ENCODE measurements around the gene TK1.
"Not testable (repeated sequence)": the region's sequence is repeated elsewhere in the genome, so short reads cannot be mapped to it uniquely, and the experiment has no call there.

Gene TK1, protein sequence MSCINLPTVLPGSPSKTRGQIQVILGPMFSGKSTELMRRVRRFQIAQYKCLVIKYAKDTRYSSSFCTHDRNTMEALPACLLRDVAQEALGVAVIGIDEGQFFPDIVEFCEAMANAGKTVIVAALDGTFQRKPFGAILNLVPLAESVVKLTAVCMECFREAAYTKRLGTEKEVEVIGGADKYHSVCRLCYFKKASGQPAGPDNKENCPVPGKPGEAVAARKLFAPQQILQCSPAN

DNA sequence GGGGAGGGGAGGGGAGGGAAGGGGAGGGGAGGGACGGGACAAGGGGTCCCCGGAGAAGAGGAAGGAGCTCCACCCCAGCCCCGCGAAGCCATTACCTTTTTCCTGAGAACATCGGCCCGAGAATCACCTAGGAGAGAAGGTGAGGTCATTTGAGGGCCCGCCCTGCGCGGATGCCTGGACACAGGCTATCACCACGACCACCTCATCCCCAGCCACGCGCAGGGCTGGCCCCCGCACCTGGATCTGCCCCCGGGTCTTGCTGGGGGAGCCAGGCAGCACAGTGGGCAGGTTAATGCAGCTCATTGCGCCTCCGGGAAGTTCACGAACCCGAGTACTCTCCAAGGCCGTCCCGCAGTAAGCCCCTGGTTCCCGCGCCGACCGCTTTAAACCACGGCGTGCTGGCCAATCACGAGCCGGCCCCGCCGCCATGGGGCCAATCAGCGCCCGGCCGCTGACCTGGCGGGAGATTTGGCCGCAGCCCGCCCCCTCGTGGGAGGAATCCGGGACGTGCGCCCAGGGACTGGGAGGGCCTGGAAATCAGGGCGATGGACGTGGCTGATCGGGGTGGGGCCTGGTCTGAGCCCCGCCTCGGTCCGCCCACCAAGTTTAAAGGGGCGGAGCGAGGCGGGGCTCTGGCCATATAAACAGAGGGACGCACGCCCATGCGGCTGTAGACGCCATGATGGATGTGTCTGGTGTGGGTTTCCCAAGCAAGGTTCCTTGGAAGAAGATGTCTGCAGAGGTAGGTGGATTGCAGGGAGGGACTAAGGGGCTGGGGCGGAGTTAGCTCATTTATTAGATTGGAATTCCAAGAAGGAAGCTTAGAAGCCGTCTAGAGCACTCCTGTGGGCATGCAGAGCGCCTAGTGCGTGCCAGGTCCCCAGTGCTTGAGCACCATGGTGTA, at the start of gene TK1, which contains the start of gene AFMID:
TSS of gene TK1 (minus strand) at position 361 of the 904 bp plus-strand sequence. CDS start at position 303, 58 bp downstream.
TSS of gene AFMID (plus strand) at position 671 of the 904 bp plus-strand sequence. CDS start at position 680, 9 bp downstream.
- DNase-seq, result peak; percentile 99

DNA sequence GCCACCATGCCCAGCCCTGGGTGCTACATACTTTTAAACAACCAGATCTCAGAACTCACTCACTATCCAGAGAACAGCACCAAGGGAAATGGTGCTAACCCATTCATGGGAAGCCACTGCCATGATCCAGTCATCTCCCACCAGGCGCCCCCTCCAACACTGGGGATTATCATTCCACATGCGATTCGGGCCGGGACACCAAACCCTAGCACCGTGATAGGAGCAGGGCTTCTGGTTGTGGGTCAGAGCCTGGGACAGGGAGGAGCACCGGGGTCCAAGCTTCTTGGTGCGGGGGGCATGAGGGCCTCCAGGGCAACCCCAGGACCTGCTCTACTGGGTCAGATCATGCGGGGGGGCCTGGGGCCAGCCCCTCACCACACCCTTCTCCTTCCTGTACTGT, 49.0 kb upstream of the TK1 start:
- no peak for DNase-seq

DNA sequence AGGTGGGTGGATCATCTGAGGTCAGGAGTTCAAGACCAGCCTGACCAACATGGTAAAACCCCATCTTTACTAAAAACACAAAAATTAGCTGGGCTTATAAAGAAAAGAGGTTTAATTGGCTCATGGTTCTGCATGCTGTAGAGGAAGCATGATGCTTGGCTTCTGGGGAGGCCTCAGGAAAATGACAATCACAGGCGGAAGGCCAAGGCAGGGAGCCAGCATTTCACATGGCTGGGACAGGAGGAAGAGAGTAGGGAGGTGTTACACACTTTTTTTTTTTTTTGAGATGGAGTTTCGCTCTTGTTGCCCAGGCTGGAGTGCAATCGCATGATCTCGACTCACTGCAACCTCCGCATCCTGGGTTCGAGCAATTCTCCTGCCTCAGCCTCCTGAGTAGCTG, 48.2 kb upstream of the TK1 start:
- DNase-seq, result not testable (repeated sequence)

DNA sequence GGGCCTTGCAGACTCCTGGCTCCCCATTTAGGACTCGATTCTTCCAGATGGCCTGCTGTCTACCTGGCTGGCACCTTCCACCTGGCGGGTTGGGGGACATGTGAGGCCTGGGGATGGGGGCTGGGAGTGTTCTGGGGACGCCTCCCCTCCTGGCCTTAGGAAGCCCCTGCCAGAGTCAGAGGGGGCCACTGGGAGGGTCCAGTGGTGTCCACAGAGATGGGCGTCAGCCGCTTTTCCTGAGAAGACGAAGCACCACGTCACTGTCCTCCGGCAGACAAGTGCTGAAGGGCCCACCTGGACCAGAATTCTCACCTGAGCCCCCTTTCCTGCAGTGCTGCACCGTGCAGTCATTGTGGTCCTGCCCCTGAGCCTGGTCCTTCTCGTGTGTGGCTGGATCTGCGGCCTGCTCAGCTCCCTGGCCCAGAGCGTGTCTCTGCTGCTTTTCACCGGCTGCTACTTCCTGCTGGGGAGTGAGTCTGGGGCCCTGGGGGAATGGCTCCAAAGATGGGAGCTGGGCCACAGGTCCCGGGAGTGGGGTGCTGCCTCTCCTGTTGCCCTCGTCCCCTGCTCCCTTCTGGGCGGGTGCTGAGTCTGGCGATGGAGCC, 47.5 kb upstream of the TK1 start:
- no peak for DNase-seq

DNA sequence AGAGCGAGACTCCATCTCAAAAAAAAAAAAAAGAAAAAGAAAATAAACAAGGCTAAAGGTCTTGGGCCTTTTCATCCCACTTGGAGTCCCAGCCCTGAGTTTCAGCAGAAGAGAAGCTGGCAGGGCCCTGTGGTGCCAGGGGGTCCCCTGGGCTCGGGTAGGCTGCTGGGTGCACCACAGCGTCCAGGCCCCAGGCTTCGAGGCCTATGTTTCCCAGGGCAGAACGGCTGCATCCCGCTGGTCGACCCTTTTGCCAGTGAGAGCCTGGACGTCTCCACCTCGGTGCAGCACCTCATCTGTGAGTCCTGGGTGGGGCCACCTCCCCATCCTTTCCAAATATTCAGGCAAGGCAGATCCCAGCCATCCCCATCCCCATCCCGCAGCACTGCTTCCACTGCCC, 46.8 kb upstream of the TK1 start:
- DNase-seq, result no peak

DNA sequence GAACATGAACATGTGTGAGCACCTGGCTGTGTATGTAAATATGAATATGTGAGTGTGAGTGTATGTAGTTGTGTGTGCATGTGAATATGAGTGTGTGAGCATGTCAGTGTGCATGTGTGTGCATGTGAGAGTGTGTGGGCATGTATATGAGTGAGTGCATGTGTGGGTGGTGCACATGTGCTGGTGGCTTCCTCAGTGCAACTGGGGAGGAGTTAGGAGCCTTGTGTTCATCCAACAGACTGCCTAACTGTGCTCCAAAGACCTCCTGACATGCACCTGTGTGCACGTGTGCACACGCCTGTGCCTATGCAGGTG, 46.0 kb upstream of the TK1 start:
- no peak for DNase-seq

DNA sequence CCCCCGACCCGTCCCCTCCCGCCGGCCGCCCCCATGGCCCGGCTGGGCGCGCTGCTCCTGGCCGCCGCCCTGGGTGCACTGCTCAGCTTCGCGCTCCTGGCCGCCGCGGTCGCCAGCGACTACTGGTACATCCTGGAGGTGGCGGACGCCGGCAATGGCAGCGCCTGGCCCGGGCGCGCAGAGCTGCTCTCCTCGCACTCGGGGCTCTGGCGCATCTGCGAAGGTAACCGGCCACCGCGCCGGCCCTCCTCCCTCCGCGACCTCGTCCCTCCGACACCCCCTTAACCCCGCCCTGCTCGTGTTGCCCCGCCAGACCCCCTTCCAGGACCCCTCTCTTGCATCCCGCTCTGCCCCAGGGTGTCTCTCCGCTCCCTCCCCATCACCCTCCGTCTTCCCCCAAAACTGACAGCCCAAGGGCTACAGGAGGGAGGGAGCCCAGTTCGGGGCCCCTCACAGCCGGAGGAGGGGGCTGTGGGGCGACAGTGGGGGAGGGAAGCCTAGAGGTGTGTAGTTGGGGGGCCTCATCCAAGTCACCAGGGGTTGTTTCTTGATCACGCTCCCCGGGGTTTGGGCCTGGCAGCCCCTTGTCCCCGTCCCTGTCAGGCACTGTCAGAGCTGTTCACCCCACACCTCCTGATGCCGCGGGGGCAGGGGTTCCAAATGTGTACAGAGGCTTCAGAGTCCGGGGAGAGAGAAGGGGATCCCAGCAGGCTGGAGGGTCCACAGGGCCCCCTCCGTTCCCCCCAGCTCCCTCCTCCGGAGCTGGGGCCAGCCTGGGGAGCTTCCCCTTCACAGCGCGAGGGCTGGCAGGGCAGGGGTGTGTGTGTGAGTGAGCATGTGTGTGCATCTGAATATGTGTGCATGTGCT, 45.4 kb upstream of the TK1 start:
- DNase-seq, result peak in 1 of 2 experiments; percentile 44

DNA sequence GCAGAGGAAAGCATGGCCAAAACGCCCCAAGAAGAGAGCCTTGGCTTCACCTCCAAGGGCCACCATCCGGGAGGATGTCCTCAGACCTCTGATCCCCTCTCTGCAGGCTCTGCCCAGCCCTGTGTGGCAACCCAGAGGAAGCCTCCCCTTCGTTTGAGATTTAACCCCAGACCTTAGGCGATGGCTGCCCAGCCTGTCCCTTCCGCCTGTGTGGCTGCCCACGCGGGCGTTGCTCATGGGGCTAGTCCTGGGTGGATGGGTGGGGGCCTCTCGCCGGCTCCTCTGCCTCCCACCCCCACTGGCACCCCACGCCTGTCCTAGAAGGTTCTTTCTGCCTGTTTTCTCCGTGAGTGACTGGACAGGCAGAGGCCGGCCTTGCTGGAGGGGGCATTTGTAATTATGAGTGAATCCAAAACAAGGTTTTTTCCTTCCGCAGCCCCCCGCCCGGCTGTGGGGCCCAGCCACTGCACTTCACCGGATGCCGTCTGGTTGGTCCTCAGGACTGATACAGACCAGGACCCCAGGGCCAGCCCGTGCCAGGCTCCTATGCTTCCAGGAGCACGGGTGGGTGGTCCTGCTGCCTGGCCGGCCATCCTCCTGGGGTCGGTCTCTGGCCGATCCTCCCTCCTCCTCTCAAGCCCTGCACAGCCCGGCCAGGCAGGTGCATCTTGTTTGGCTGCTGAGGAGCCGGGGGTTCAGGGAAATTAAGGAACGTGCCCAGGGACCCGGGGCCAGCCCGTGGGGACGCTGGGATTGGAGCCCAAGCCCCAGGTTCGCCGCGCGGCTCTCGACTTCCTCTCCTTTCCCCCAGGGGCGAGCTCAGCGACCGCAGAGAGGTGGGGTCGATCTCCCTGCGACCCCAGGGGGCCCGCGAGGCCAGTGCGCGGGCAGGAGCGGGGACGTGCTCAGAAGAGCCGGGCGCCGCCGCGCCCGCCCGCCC, 44.4 kb upstream of the TK1 start, which contains the start of gene TMEM235:
TSS of gene TMEM235 (plus strand) at position 636 of the 940 bp plus-strand sequence. CDS start 393 bp downstream, outside the sequence.
- no peak for DNase-seq

DNA sequence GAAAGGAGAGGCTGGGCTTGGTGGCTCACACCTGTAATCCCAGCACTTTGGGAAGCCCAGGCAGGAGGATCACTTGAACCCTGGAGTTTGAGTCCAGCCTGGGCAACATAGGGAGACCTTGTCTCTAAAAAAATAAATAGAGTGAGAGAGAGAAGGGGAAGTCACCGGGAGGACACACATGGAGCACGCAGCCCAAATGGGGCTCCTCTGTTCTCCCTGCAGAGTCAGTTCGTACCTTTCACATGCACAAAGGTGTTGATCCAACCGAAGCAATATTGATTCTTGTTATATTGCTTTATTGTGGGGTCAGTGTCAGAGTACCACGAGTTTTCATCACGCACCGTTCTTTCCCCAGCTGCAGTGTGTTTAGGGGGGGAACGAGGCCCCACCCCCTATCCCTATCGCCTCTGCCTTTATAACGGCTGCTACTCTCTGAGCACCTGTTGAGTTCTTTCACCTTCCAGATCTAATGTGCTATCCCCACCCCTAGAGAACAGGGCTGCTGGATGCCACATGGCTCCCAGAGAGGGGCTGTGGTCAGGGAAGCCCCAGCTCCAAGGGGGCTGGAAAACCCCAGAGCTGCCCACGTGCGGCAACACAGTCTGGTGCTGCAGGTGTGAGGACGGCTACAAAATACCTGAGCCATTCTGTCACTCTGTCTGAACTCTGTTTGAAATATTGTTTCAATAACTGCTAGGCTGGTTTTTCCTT, 43.6 kb upstream of the TK1 start:
- no peak for DNase-seq

DNA sequence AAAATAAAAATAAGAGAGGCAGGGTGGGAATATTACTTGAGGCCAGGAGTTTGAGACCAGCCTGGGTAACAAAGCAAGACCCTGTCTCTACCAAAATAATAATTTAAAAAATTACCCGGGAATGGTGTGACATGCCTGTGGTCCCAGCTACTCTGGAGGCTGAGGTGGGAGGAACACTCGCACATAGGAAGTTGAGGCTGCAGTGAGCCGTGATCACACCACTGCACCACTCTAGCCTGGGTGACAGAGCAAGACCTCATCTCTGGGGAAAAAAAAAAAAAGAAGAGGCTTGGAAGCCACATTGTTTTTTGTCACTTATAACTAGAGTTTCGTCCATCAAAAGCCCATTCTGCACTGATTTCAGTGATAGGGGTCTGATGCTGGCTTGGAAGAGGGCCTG, 41.3 kb upstream of the TK1 start:
- no peak for DNase-seq

DNA sequence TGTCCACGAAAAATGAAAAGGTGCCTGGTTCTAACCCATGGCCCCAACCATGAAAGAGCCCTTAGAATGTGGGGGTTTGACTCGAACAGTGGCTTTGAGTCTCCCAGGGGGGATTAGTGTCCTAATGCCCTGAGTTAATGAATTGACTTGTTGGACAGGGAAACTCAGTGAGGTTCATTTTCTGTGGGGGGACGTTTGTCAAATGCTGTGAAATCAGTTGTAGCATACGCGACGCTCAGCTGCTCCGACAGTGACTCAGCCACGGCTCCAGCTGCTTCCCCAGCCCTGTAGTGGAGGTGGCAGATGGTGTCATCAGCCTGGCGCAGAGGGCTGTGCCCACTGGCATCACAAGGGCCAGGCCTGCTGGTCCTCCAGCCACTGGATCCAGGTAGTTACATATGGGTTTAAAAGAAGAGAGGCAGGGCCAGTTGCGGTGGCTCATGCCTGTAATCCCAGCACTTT, 40.6 kb upstream of the TK1 start:
- DNase-seq, result no peak

DNA sequence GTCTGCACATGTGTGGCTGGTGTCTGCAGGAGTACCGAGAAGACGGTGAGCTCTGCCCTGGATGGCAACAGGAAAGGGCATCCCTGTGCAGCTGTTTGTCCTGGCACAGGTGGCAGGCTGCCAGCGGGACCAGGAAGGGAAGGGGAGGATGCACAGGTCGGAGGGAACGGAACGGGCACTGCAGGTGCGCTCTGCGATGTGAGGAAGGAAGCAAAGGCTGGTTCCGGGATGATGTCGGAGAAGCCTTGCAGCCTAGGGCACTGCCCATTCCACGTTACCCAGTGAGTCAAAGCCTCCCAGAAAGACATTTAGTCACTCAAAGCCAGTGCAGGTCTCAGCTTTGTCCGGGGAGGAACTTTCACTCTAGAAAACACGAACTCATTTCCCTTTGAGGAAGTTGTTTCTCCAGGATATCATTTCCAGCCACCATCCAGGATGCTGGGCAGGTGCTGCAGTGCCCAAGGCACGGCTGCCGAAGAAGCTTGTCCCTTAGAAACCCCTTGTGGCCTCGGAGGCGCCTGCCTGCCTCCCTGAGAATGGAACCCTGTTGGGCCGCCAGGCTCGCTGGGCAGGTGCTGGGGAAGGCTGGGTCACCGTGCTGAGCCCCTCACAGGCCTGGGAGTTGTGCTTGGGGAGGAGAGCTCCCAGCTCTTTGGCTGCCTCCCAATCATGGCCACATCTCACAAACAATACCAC, 40.1 kb upstream of the TK1 start:
- DNase-seq, result peak in 1 of 2 experiments; percentile 37

DNA sequence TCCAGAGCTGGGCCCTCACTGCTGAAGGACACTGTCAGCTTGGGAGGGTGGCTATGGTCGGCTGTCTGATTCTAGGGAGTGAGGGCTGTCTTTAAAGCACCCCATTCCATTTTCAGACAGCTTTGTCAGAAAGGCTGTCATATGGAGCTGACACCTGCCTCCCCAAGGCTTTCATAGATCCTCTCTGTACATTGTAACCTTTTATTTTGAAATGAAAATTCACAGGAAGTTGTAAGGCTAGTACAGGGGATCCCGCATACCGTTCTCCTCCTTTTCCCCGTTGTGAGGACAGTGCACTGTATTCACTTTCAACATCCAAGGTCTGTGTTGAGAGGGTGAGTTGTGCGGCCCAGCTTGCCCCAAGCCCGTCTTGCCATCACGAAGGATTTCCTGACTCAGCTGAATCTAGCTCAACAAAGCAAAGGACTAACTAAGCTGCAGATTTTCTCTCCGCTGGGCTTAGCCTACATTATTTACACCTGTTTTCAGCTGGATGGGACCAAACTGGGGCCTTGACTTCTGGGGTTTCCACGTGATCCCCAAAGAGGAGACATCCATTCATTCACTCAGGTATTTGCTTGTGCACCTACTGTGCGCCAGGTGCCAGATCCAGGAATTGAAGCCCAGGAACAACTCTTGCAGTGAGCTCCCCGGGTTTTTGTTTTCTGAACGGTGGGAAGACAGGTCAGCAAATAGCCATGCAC, 39.4 kb upstream of the TK1 start:
- no peak for DNase-seq

DNA sequence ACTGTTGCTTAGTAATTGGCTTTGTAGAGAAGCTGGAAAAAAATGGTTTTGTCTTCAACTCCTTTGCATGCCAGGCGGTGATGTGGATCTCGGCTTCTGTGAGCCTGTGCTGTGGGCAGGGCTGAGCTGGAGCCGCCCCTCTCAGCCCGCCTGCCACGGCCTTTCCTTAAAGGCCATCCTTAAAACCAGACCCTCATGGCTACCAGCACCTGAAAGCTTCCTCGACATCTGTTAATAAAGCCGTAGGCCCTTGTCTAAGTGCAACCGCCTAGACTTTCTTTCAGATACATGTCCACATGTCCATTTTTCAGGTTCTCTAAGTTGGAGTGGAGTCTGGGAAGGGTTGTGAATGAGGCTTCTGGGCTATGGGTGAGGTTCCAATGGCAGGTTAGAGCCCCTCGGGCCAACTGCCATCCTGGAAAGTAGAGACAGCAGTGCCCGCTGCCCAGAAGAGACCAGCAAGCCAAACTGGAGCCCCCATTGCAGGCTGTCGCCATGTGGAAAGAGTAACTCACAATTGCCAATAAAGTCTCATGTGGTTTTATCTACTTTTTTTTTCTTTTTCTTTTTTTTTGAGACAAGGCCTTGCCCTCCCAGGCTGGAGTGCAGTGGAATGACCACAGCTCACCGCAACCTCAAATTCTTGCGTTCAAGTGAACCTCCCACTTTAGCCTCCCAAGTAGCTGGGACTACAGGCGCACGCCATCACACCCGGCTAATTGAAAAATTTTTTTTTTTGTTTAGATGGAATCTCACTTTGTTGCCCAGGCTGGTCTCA, 38.4 kb upstream of the TK1 start:
- no peak for DNase-seq

DNA sequence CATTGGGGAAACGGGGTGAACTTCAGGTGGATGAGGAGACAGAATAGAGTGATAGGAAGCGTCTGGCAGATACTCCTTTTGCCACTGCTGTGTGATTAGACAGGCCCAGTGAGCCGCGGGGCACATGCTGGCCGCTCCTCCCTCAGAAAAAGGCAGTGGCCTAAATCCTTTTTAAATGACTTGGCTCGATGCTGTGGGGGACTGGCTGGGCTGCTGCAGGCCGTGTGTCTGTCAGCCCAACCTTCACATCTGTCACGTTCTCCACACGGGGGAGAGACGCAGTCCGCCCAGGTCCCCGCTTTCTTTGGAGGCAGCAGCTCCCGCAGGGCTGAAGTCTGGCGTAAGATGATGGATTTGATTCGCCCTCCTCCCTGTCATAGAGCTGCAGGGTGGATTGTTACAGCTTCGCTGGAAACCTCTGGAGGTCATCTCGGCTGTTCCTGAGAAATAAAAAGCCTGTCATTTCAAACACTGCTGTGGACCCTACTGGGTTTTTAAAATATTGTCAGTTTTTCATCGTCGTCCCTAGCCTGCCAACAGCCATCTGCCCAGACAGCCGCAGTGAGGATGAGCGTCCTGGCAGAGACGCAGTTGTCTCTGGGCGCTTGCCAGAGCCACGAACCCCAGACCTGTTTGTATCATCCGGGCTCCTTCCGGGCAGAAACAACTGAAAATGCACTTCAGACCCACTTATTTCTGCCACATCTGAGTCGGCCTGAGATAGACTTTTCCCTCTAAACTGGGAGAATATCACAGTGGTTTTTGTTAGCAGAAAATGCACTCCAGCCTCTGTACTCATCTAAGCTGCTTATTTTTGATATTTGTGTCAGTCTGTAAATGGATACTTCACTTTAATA, 37.6 kb upstream of the TK1 start:
- DNase-seq, result no peak

DNA sequence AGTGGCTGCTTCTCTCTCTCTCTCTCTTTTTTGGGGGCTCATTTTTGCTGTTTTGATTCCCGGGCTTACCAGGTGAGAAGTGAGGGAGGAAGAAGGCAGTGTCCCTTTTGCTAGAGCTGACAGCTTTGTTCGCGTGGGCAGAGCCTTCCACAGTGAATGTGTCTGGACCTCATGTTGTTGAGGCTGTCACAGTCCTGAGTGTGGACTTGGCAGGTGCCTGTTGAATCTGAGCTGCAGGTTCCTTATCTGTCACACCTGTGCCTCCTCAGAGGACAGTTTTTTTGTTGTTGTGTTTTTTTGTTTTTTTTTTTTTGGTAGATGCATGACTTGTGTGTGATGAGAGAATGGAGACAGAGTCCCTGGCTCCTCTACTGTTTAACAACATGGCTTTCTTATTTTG, 36.9 kb upstream of the TK1 start:
- no peak for DNase-seq

DNA sequence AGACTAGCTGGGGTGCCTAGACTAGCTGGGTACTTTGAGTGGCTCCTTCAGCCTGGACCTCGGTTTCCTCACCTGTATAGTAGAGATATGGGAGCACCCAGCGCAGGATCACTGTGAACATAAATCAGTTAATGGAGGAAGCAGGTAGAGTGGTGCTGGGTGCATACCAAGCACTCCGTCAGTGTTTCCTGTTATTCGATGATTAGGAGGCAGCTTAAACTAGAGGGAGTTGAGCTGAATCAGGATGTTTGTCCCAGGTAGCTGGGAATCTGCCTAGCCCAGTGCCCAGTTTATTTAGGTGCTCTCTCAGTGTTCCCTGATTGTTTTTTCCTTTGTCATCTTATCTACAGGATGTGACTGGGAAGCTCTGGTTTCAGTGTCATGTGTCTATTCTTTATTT, 36.2 kb upstream of the TK1 start:
- DNase-seq, result no peak

Measured in activated T-cell treated with anti-CD3 and anti-CD28 coated beads, Interleukin-2, amount 50 U/mL, for 48 hours (primary cell).